Right lobe of liver (tissue), 4 donors: ENCODE measurements around the gene TBL2.

Source experiments
- CTCF ChIP-seq, 4 donors: fragments of 200-600 bp in 3 of 4; fragments of 450-650 bp in 1 of 4; IDR thresholded peaks; one replicate each; pipeline versions ENCODE4 v1.5.1 to v1.8.0; 2016 to 2022; ENCODE audit warnings: antibody characterized with exemption in 4 of 4, mild to moderate bottlenecking in 2 of 4
- POLR2A ChIP-seq: fragments of 450-650 bp; IDR thresholded peaks from one replicate; pipeline ENCODE4 v1.6.1; 2017; ENCODE audit warnings: antibody characterized with exemption, mild to moderate bottlenecking
- donor health status: DM: no; HTN: no; CAD: no.
- donor health status: DM: no; HTN: no; CAD: no.
- donor health status: DM: no; HTN: yes; CAD: no.

GRCh38 chr7:73549176-73549575 is 29.2 kb downstream of the TBL2 start:
- TF ChIP-seq CTCF (IDR thresholded peaks at IDR 0.05) (no peak), POLR2A (no peak)
